Measurements from ENCODE around the gene WDR59. TPM values are rescaled to one million over a fixed set of nuclear protein-coding genes. Genes with fewer than 3 reads are reported as not detected.
A peak's percentile ranks its signal among the peaks of the same experiment; 100 is the strongest.

The WDR59 gene
- total RNA-seq, 4 donors from 2014 or later: 29.2 to 61.4 (median 45.6) TPM

DNA sequence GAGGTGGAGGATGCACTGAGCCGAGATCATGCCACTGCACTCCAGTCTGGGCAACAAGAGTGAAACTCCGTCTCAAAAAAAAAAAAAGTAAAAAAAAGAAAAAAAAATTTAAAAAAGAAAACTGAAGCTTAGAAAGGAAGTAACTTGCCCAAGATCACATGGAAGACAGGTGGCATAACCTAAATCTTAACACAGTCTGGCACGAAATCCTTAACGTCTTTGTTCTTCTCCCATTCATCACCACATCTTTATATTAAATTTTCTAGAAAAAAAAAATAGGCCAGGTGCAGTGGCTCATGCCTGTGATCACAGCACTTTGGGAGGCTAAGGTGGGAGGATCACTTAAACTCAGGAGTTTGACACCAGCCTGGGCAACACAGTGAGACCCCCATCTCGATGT, 9.3 kb downstream of the WDR59 start:
- Histone ChIP-seq H3K27ac (no peak overlapping the region), H3K4me3 (no peak overlapping the region), H3K4me1 (no peaks in the 10 kb centered on the region), H3K36me3 (peaks cover 0 to 35% (median 0%) of the 10 kb centered on the region in 3 donors), H3K27me3 (no peaks in the 10 kb centered on the region), H3K9me3 (no peaks in the 10 kb centered on the region)
- no peak for TF ChIP-seq EP300 (IDR thresholded peaks at IDR 0.05)
- TF ChIP-seq, protein P1, sequence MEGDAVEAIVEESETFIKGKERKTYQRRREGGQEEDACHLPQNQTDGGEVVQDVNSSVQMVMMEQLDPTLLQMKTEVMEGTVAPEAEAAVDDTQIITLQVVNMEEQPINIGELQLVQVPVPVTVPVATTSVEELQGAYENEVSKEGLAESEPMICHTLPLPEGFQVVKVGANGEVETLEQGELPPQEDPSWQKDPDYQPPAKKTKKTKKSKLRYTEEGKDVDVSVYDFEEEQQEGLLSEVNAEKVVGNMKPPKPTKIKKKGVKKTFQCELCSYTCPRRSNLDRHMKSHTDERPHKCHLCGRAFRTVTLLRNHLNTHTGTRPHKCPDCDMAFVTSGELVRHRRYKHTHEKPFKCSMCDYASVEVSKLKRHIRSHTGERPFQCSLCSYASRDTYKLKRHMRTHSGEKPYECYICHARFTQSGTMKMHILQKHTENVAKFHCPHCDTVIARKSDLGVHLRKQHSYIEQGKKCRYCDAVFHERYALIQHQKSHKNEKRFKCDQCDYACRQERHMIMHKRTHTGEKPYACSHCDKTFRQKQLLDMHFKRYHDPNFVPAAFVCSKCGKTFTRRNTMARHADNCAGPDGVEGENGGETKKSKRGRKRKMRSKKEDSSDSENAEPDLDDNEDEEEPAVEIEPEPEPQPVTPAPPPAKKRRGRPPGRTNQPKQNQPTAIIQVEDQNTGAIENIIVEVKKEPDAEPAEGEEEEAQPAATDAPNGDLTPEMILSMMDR (IDR thresholded peaks at IDR 0.05): no peak
- no peak for DNase-seq (ENCODE audit: low spot score in 2 of 2)
- 81 to 90% methylated on average over 5 of the region's 5 CpGs for WGBS, 2 donors

DNA sequence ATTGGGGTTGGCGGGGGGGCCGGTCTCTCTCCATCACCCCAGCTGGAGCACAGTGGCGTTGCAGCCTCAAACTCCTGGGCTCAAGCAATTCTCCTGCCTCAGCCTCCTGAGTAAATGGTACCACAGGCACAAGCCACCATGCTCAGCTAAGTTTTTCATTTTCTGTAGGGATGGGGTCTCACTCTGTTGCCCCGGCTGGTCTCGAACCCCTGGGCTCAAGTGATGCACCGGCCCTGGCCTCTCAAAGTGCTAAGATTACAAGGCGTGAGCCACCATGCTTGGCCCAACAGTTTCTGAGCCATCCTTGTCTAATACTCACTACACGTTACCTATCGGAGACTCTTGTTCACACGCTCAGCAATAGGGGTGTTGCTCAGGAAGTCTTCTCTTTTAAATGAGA, 11.6 kb downstream of the WDR59 start:
- no peak for DNase-seq (ENCODE audit: low spot score in 2 of 2)
- TF ChIP-seq, protein P1 (IDR thresholded peaks at IDR 0.05): no peak
- TF ChIP-seq POLR2A (IDR thresholded peaks at IDR 0.05): no peak
- TF ChIP-seq EP300 (IDR thresholded peaks at IDR 0.05): no peak
- WGBS, 2 donors: 93 to 97% methylated on average over 10 of the region's 10 CpGs
- Histone ChIP-seq H3K27ac (no peak overlapping the region), H3K27me3 (no peaks in the 10 kb centered on the region), H3K9me3 (no peaks in the 10 kb centered on the region), H3K36me3 (peaks cover 0 to 30% (median 0%) of the 10 kb centered on the region in 3 donors), H3K4me1 (no peaks in the 10 kb centered on the region), H3K4me3 (no peak overlapping the region)

DNA sequence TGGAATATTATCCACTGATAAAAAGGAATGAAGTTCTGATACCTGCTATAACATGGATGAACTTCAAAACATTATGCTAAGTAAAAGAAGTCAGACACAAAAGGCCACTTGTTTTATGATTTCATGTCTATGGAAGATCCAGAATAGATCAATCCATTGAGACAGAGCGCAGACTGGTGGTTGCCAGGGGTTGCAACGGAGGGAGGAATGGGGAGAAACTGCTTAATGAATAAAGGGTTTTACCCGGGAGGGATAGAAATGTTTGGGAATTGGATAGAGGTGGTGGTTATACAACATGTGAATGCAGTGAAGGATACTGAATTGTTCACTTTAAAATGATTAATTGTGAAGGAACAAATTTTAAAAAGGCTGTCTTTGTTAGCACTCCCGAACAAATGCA, 30.2 kb downstream of the WDR59 start:
- Histone ChIP-seq H3K36me3 (peaks cover 0 to 80% (median 15%) of the 10 kb centered on the region in 3 donors), H3K4me1 (no peaks in the 10 kb centered on the region)
- WGBS, 2 donors: 53 to 57% methylated on average over 4 of the region's 4 CpGs

DNA sequence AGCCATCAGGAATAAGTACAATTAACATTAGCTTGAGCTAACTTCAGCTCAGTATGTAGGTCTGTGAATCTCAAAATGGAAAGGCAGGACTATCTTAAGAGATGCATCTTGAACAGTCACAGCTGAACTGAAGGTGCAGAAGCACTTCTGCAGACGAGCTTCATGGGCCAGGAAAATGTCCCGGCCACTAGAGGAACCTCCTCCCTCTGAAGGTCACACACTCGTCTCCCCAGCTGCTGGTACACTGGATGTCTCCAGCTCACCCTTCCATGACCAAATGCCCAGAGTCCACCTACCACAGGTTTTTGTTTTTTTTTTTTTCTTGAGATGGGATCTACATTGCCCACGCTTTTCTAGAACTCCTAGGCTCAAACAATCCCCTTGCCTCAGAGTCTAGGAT, 33.2 kb downstream of the WDR59 start:
- H3K9me3 ChIP-seq: no peaks in the 10 kb centered on the region
- 65 to 77% methylated on average over 4 of the region's 4 CpGs for WGBS, 2 donors
- no peak overlapping the region for H3K4me3 ChIP-seq
- H3K27ac ChIP-seq: no peak overlapping the region
- TF ChIP-seq, protein P1 (IDR thresholded peaks at IDR 0.05): no peak
- TF ChIP-seq EP300 (IDR thresholded peaks at IDR 0.05) (no peak), POLR2A (IDR thresholded peaks at IDR 0.05) (no peak)
- H3K36me3 ChIP-seq: peaks cover 0 to 87% (median 19%) of the 10 kb centered on the region in 3 donors
- H3K4me1 ChIP-seq: no peaks in the 10 kb centered on the region
- DNase-seq (ENCODE audit: low spot score in 2 of 2): no peak
- H3K27me3 ChIP-seq: no peaks in the 10 kb centered on the region

More for the DNA sequence above, 30.2 kb downstream of the WDR59 start:
- TF ChIP-seq EP300 (IDR thresholded peaks at IDR 0.05): no peak
- TF ChIP-seq, protein P1 (IDR thresholded peaks at IDR 0.05): no peak
- no peak for TF ChIP-seq POLR2A (IDR thresholded peaks at IDR 0.05)
- H3K9me3 ChIP-seq: no peaks in the 10 kb centered on the region
- DNase-seq (ENCODE audit: low spot score in 2 of 2): no peak
- H3K4me3 ChIP-seq: no peak overlapping the region
- peak overlapping the region in 1 of 4 donors; percentile 55 for H3K27ac ChIP-seq
- H3K27me3 ChIP-seq: no peaks in the 10 kb centered on the region

DNA sequence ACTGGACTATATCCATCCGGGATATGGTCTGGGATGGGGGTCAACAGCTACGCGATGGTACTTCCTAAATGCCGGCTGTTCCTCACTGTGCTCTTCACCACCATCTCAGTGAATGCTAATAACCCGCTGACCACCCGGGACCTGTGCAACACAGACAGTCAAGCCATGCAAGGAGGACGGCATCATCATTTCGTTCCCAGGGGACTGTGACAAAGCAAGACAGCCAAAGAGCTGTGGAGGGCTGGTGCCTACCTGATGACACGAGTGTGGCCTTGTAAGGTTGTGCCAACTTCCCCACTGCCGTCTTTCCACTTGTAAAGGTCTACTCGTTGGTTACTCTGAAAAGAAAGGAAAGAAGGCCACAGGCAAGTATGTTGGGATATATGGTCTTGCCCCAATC, 33.7 kb downstream of the WDR59 start:
- H3K27ac ChIP-seq: no peak overlapping the region
- no peaks in the 10 kb centered on the region for H3K27me3 ChIP-seq
- peaks cover 0 to 87% (median 24%) of the 10 kb centered on the region in 3 donors for H3K36me3 ChIP-seq
- TF ChIP-seq POLR2A (IDR thresholded peaks at IDR 0.05): no peak
- 95 to 96% methylated on average over 11 of the region's 11 CpGs for WGBS, 2 donors
- H3K9me3 ChIP-seq: no peaks in the 10 kb centered on the region
- H3K4me1 ChIP-seq: no peaks in the 10 kb centered on the region
- no peak overlapping the region for H3K4me3 ChIP-seq
- no peak for DNase-seq (ENCODE audit: low spot score in 2 of 2)

DNA sequence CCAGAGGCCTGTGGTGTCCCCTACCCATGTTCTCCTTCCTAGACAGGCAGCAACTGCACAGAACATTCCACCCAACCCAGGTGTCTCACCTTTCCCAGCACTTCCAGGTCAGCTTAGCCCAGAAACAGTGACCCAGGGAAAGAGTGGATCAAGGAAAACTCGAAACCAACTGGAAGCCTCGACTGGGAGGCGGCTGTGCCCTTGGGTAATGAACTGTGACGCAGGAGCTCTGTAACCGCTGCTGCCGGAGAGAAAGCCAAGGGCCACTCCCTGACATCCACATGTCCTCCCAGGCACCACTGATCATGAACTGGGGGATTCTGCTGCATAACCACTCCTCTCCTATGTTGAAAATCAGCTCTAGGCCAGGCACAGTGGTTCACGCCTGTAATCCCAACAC, 34.4 kb downstream of the WDR59 start:
- Histone ChIP-seq H3K9me3 (no peaks in the 10 kb centered on the region), H3K4me3 (no peak overlapping the region), H3K27me3 (no peaks in the 10 kb centered on the region), H3K36me3 (peaks cover 0 to 85% (median 21%) of the 10 kb centered on the region in 3 donors), H3K27ac (no peak overlapping the region), H3K4me1 (no peaks in the 10 kb centered on the region)
- DNase-seq (ENCODE audit: low spot score in 2 of 2): no peak
- 96% methylated on average over 7 of the region's 7 CpGs for WGBS, 2 donors
- TF ChIP-seq, protein P1 (IDR thresholded peaks at IDR 0.05): no peak
- TF ChIP-seq POLR2A (IDR thresholded peaks at IDR 0.05) (no peak), EP300 (IDR thresholded peaks at IDR 0.05) (no peak)

Measured in tibial nerve (tissue), 4 donors.